Endothelial cell of umbilical vein (primary cell): Measurements from ENCODE around the gene SH3RF3. TPM values are rescaled to one million over a fixed set of nuclear protein-coding genes. Genes with fewer than 3 reads are reported as not detected.

Experiments used
- BruUV-seq: library from RNA; stranded (reverse); fragments of 400-500 nt; replicated peaks from 2 replicates; lab custom pipeline; 2021; lab: Mats Ljungman, UMichigan
- CTCF ChIA-PET: fragments of 300-600, 350-600 bp; sonication (Branson Sonifier 250); formaldehyde crosslinking; loops from one replicate; lab custom pipeline; 2021; ENCODE audit warnings: antibody characterized with exemption, inconsistent platforms; lab: Charles Lee
- POLR2A ChIA-PET: fragments of 300-600, 350-600 bp; sonication (Branson Sonifier 250); formaldehyde crosslinking; loops from one replicate; lab custom pipeline; 2021; ENCODE audit warnings: antibody characterized with exemption, inconsistent platforms; lab: Charles Lee
- DNase-seq: peaks from one replicate; pipeline ENCODE4 v3.0.0-alpha.2; 2011; ENCODE audit warnings: low read depth, low spot score
- FAIRE-seq: peaks from 2 replicates; lab custom pipeline; 2011; peaks lifted over from hg19 to GRCh38; lab: Jason Lieb, UNC
- H2AFZ ChIP-seq: 2 replicates; pipeline ENCODE4 v1.6.0; 2012; ENCODE audit warnings: low read depth, low read length, control low read depth, inconsistent platforms
- H3K27ac ChIP-seq: 2 replicates; pipeline ENCODE4 v1.5.1; 2011; ENCODE audit warnings: low read depth, mild to moderate bottlenecking, control low read depth, low read length, moderate library complexity; ENCODE audit not compliant: insufficient read depth
- H3K27me3 ChIP-seq, 2 experiments: 2 replicates each; pipeline versions ENCODE4 v1.6.0 to v1.6.1; 2011; ENCODE audit warnings: low read length in 2 of 2, mixed read lengths in 1 of 2; ENCODE audit not compliant: control insufficient read depth in 2 of 2, insufficient read depth in 2 of 2
- H3K36me3 ChIP-seq, 2 experiments: 2 replicates in 1 of 2; 3 replicates in 1 of 2; pipeline ENCODE4 v1.5.1; 2011; ENCODE audit warnings: low read length in 2 of 2, mild to moderate bottlenecking in 1 of 2, moderate library complexity in 1 of 2; ENCODE audit not compliant: control insufficient read depth in 2 of 2, insufficient read depth in 2 of 2; ENCODE audit errors: extremely low read depth in 1 of 2
- H3K4me1 ChIP-seq: 3 replicates; pipeline ENCODE4 v1.5.1; 2011; ENCODE audit warnings: mild to moderate bottlenecking, low read length; ENCODE audit not compliant: control insufficient read depth, insufficient read depth; ENCODE audit errors: extremely low read depth
- H3K4me2 ChIP-seq: 2 replicates; pipeline ENCODE4 v1.6.1; 2011; ENCODE audit warnings: low read length, control low read depth, mixed read lengths; ENCODE audit not compliant: insufficient read depth
- H3K4me3 ChIP-seq, 3 experiments: fragments of 200-600 bp in 1 of 3; sonication (generic), shearing (Covaris generic) in 1 of 3; replicated peaks in 1 of 3; 2 replicates each; pipeline ENCODE4 v1.5.1; 2011 to 2016; ENCODE audit warnings: control low read depth in 3 of 3, low read length in 3 of 3, mild to moderate bottlenecking in 2 of 3, inconsistent platforms in 1 of 3, low read depth in 1 of 3, moderate library complexity in 1 of 3; ENCODE audit not compliant: insufficient read depth in 1 of 3
- H3K79me2 ChIP-seq: 2 replicates; pipeline ENCODE4 v1.6.0; 2012; ENCODE audit warnings: low read length, inconsistent platforms; ENCODE audit not compliant: control insufficient read depth, insufficient read depth
- H3K9ac ChIP-seq: replicated peaks from 2 replicates; pipeline ENCODE3; 2011; ENCODE audit warnings: low read length, control low read depth; ENCODE audit not compliant: insufficient read depth; ENCODE audit errors: extremely low read depth
- H3K9me1 ChIP-seq: replicated peaks from 3 replicates; pipeline ENCODE4 v1.6.0; 2011; ENCODE audit warnings: mild to moderate bottlenecking, low read length; ENCODE audit not compliant: control insufficient read depth, insufficient read depth; ENCODE audit errors: extremely low read depth
- H3K9me3 ChIP-seq: replicated peaks from 2 replicates; pipeline ENCODE4 v1.5.1; 2012; ENCODE audit warnings: low read length, inconsistent platforms; ENCODE audit not compliant: control insufficient read depth, insufficient read depth
- H4K20me1 ChIP-seq: replicated peaks from 2 replicates; pipeline ENCODE3; 2011; ENCODE audit warnings: mild to moderate bottlenecking, low read length; ENCODE audit not compliant: control insufficient read depth, insufficient read depth; ENCODE audit errors: extremely low read depth
- CTCF ChIP-seq, 2 donors: IDR thresholded peaks; 1 replicate in 1 of 2; 2 replicates in 1 of 2; pipeline ENCODE4 v1.5.1; 2011; ENCODE audit warnings: low read length in 2 of 2, mild to moderate bottlenecking in 2 of 2, moderate library complexity in 2 of 2, control low read depth in 1 of 2, inconsistent platforms in 1 of 2, low read depth in 1 of 2; ENCODE audit not compliant: insufficient read depth in 1 of 2; ENCODE audit errors: extremely low read depth in 1 of 2
- EZH2 ChIP-seq: IDR thresholded peaks from 2 replicates; pipeline ENCODE4 v1.6.1; 2012; ENCODE audit warnings: borderline replicate concordance, low read depth, mild to moderate bottlenecking, moderate library complexity, low read length, inconsistent platforms; ENCODE audit not compliant: severe bottlenecking
- FOS ChIP-seq: IDR thresholded peaks from 2 replicates; pipeline ENCODE4 v1.6.1; 2011; ENCODE audit warnings: mild to moderate bottlenecking, low read length, moderate library complexity, borderline replicate concordance; ENCODE audit not compliant: insufficient read depth
- GATA2 ChIP-seq: IDR thresholded peaks from 2 replicates; pipeline ENCODE4 v1.7.0; 2011; ENCODE audit warnings: low read depth, mild to moderate bottlenecking, moderate library complexity, mixed read lengths, low read length; ENCODE audit not compliant: insufficient read length, insufficient read depth
- JUN ChIP-seq: IDR thresholded peaks from 2 replicates; pipeline ENCODE4 v1.6.1; 2011; ENCODE audit warnings: borderline replicate concordance, low read depth; ENCODE audit not compliant: insufficient read length, insufficient read depth
- MYC ChIP-seq: IDR thresholded peaks from one replicate; pipeline ENCODE4 v1.6.1; 2011; ENCODE audit warnings: mild to moderate bottlenecking, low read depth, low read length
- POLR2A ChIP-seq: IDR thresholded peaks from 2 replicates; pipeline ENCODE4 v1.6.1; 2012; ENCODE audit warnings: low read depth, mild to moderate bottlenecking, control low read depth, low read length
- POLR2AphosphoS5 ChIP-seq: IDR thresholded peaks from 2 replicates; pipeline ENCODE4 v1.6.1; 2012; ENCODE audit warnings: low read depth, mild to moderate bottlenecking, control low read depth, low read length, moderate library complexity; ENCODE audit not compliant: insufficient read depth
- dilution Hi-C: fragments of 300-500 bp; cut with MboI; formaldehyde crosslinking; loops from one replicate; pipeline ENCODE4 v1.15.0; 2019; ENCODE audit warnings: low sequenced_read_pairs; ENCODE audit not compliant: extremely low pct_ligation_motif_present
- intact Hi-C: fragments of 100-400 bp; cut with micrococcal nuclease; formaldehyde crosslinking; loops from one replicate; pipeline ENCODE4 v1.10.0; 2022
- polyA plus RNA-seq, 4 experiments: library from polyadenylated mRNA; depleted of rRNA in 3 of 4; stranded (reverse) in 3 of 4; unstranded in 1 of 4; fragments of >200 nt; gene quantifications; 2 replicates each; pipeline versions ENCODE4 v1.2.1 to v1.2.3, GENCODE V29; 2011 to 2012; ENCODE audit warnings: missing spikeins in 1 of 4
- total RNA-seq: library from RNA; stranded (reverse); gene quantifications from 2 replicates; pipeline ENCODE4 v1.2.3, GENCODE V29; 2021
- TF ChIP-seq, protein P1 (sequence below): IDR thresholded peaks from 2 replicates; pipeline ENCODE4 v1.6.1; 2011; ENCODE audit not compliant: insufficient read depth, insufficient read length

The SH3RF3 gene
- total and polyA plus RNA-seq, 2 donors (not counting 3 experiments of a cell fraction or from before 2014, with no cell fraction given), result 3.8 to 14.7 TPM

DNA sequence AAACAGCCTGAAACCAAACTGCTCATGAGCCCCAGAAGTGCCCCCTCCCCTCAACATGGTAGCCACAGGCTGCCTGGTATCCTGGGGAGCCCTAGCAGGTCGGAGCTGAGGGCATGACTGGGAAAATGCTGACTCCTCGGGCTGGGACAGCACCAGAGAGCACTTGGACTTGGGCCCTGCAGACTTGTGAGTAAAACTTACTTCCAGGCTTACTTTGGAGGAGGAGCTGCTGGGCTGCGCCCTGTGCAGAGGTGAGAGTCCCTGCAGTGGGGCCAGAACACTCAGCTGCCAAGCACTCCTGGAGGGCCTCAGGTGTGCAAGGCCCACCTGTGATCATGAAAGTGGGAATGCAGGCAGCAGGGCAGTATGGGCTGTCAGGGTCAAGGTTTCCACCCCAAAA is 365.3 kb downstream of the SH3RF3 start:
- FAIRE-seq (no peak), DNase-seq (no peak)
- Histone ChIP-seq H3K4me1 (peaks cover 19% of the 10 kb centered on the region), H3K79me2 (no peaks in the 10 kb centered on the region), H3K27ac (no peak overlapping the region), H2AFZ (no peak overlapping the region), H3K4me3 (no peak overlapping the region), H3K9me1 (no peaks in the 10 kb centered on the region), H3K9ac (no peak overlapping the region), H3K27me3 (no peaks in the 10 kb centered on the region), H3K36me3 (peaks cover 0 to 5% of the 10 kb centered on the region in 2 experiments), H3K9me3 (no peaks in the 10 kb centered on the region), H4K20me1 (no peaks in the 10 kb centered on the region), H3K4me2 (no peak overlapping the region)
- dilution Hi-C loops, result no loop called here
- POLR2A ChIA-PET, result no interaction called here
- CTCF ChIA-PET, result interaction anchor here (1.0 to 1.1 kb wide), 2 partner anchors 12 to 16 kb away, joined by 3 to 4 read pairs; no protein-coding TSS in a partner anchor
- intact Hi-C loops, result no loop called here
- BruUV-seq, result no TSS peak
- TF ChIP-seq POLR2AphosphoS5, result no peak
- TF ChIP-seq, protein P1, sequence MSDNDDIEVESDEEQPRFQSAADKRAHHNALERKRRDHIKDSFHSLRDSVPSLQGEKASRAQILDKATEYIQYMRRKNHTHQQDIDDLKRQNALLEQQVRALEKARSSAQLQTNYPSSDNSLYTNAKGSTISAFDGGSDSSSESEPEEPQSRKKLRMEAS, result no peak
- TF ChIP-seq CTCF (IDR thresholded peaks at IDR 0.05; ENCODE audit: extremely low read depth in 1 of 2, insufficient read depth in 1 of 2, low read depth in 1 of 2, low read length in 2 of 2), result no peak
- no peak for TF ChIP-seq JUN
- no peak for TF ChIP-seq FOS
- no peak for TF ChIP-seq MYC
- TF ChIP-seq EZH2, result no peak
- TF ChIP-seq GATA2, result no peak
- no peak for TF ChIP-seq POLR2A
